HuH-7.5 (cell line): ENCODE measurements around the gene TMEM229B.

ENCODE experiments used
- DNase-seq: peaks from one replicate; pipeline ENCODE4 v3.0.0; 2011; ENCODE audit warnings: low spot score

Gene TMEM229B

GRCh38 chr14:67485501-67486095 is 2.9 kb downstream of the TMEM229B start:
- DNase-seq, result no peak

- DNase-seq, result no peak
Observed at GRCh38 chr14:67483579-67484285, 4.8 kb downstream of the TMEM229B start.

GRCh38 chr14:67482231-67483164 is 6.0 kb downstream of the TMEM229B start:
- DNase-seq, result no peak

- DNase-seq, result peak; percentile 29
Observed at GRCh38 chr14:67480011-67480410, 8.5 kb downstream of the TMEM229B start.

GRCh38 chr14:67478800-67479084 is 9.8 kb downstream of the TMEM229B start:
- DNase-seq, result no peak

GRCh38 chr14:67477926-67478799 is 10.4 kb downstream of the TMEM229B start:
- DNase-seq, result no peak

- DNase-seq, result no peak
Observed at GRCh38 chr14:67474366-67474765, 14.2 kb downstream of the TMEM229B start.

GRCh38 chr14:67473290-67474082 is 15.0 kb downstream of the TMEM229B start:
- no peak for DNase-seq

GRCh38 chr14:67472726-67473125 is 15.8 kb downstream of the TMEM229B start:
- DNase-seq, result no peak

GRCh38 chr14:67469954-67470353 is 18.6 kb downstream of the TMEM229B start:
- DNase-seq, result no peak

GRCh38 chr14:67468378-67468730 is 20.2 kb downstream of the TMEM229B start:
- no peak for DNase-seq

- no peak for DNase-seq
Observed at GRCh38 chr14:67467134-67467533, 21.4 kb downstream of the TMEM229B start.

- no peak for DNase-seq
Observed at GRCh38 chr14:67464879-67465278, 23.6 kb downstream of the TMEM229B start.

GRCh38 chr14:67464377-67464776 is 24.1 kb downstream of the TMEM229B start:
- DNase-seq, result no peak

- no peak for DNase-seq
Observed at GRCh38 chr14:67463900-67464299, 24.6 kb downstream of the TMEM229B start.

- no peak for DNase-seq
Observed at GRCh38 chr14:67461996-67462395, 26.5 kb downstream of the TMEM229B start.

- DNase-seq, result no peak
Observed at GRCh38 chr14:67461341-67461985, 27.1 kb downstream of the TMEM229B start.

- DNase-seq, result no peak
Observed at GRCh38 chr14:67459336-67459735, 29.2 kb downstream of the TMEM229B start.

GRCh38 chr14:67457782-67458181 is 30.7 kb downstream of the TMEM229B start:
- DNase-seq, result no peak

GRCh38 chr14:67456732-67457131 is 31.8 kb downstream of the TMEM229B start:
- no peak for DNase-seq
